Neural crest cell (in vitro differentiated cells): ENCODE data around the gene PSD4. TPM values are rescaled to one million over a fixed set of nuclear protein-coding genes. Genes with fewer than 3 reads are reported as not detected.

Source experiments
- DNase-seq: peaks from one replicate; pipeline ENCODE4 v3.0.0; 2021; ENCODE audit warnings: low read depth, mixed read lengths, low spot score
- H3K27ac Mint-ChIP-seq: one replicate; pipeline ENCODE4 v1.8.0; 2021; ENCODE audit warnings: mild to moderate bottlenecking, mixed read lengths; ENCODE audit not compliant: unreplicated experiment
- H3K27me3 Mint-ChIP-seq: 2 replicates; pipeline ENCODE4 v1.8.0; 2021; ENCODE audit warnings: low read depth, mild to moderate bottlenecking, mixed read lengths
- H3K36me3 Mint-ChIP-seq: 2 replicates; pipeline ENCODE4 v1.8.0; 2021; ENCODE audit warnings: low read depth, mild to moderate bottlenecking, mixed read lengths
- H3K4me1 Mint-ChIP-seq: 2 replicates; pipeline ENCODE4 v1.8.0; 2021; ENCODE audit warnings: mixed read lengths
- H3K4me3 Mint-ChIP-seq: one replicate; pipeline ENCODE4 v1.8.0; 2021; ENCODE audit warnings: mild to moderate bottlenecking, mixed read lengths
- H3K9me3 Mint-ChIP-seq: 2 replicates; pipeline ENCODE4 v1.8.0; 2021; ENCODE audit warnings: mixed read lengths
- CTCF ChIP-seq: fragments of 200-600 bp; sonication (generic); conservative IDR thresholded peaks from 2 replicates; pipeline ENCODE4 v1.5.0; 2021; ENCODE audit warnings: antibody characterized with exemption, mild to moderate bottlenecking
- total RNA-seq: library from RNA; stranded (reverse); gene quantifications from 2 replicates; pipeline ENCODE4 v1.2.1, GENCODE V29; 2021

Gene PSD4
- total RNA-seq, 1 donor from 2014 or later, result 2.9 TPM

GRCh38 chr2:113207021-113207420 lies 33.2 kb downstream of the PSD4 start:
- H3K4me1 Mint-ChIP-seq, result peaks cover 26% of the 10 kb centered on the region
- no peak overlapping the region for H3K27ac Mint-ChIP-seq
- no peak for DNase-seq
- no peaks in the 10 kb centered on the region for H3K36me3 Mint-ChIP-seq
- H3K9me3 Mint-ChIP-seq, result no peaks in the 10 kb centered on the region
- TF ChIP-seq CTCF, result no peak
- H3K4me3 Mint-ChIP-seq, result no peak overlapping the region
- no peaks in the 10 kb centered on the region for H3K27me3 Mint-ChIP-seq

- DNase-seq, result no peak
- Mint-ChIP-seq H3K4me1 (peaks cover 23% of the 10 kb centered on the region), H3K27me3 (no peaks in the 10 kb centered on the region), H3K9me3 (no peaks in the 10 kb centered on the region), H3K4me3 (no peak overlapping the region), H3K36me3 (no peaks in the 10 kb centered on the region), H3K27ac (no peak overlapping the region)
- TF ChIP-seq CTCF, result no peak
These were observed 34.6 kb downstream of the PSD4 start for GRCh38 chr2:113208396-113208795.

GRCh38 chr2:113209011-113209645 lies 35.4 kb downstream of the PSD4 start:
- no peak for DNase-seq
- no peak overlapping the region for H3K4me3 Mint-ChIP-seq
- peaks cover 20% of the 10 kb centered on the region for H3K4me1 Mint-ChIP-seq
- H3K27ac Mint-ChIP-seq, result no peak overlapping the region
- no peaks in the 10 kb centered on the region for H3K9me3 Mint-ChIP-seq
- TF ChIP-seq CTCF, result no peak
- no peaks in the 10 kb centered on the region for H3K36me3 Mint-ChIP-seq
- H3K27me3 Mint-ChIP-seq, result no peaks in the 10 kb centered on the region

GRCh38 chr2:113209646-113210171 lies 35.9 kb downstream of the PSD4 start:
- Mint-ChIP-seq H3K27me3 (no peaks in the 10 kb centered on the region), H3K4me3 (no peak overlapping the region), H3K4me1 (peaks cover 20% of the 10 kb centered on the region), H3K27ac (no peak overlapping the region), H3K9me3 (no peaks in the 10 kb centered on the region), H3K36me3 (no peaks in the 10 kb centered on the region)
- no peak for TF ChIP-seq CTCF
- no peak for DNase-seq

- Mint-ChIP-seq H3K36me3 (no peaks in the 10 kb centered on the region), H3K4me3 (no peak overlapping the region), H3K9me3 (no peaks in the 10 kb centered on the region), H3K27me3 (no peaks in the 10 kb centered on the region), H3K27ac (no peak overlapping the region), H3K4me1 (peaks cover 23% of the 10 kb centered on the region)
- TF ChIP-seq CTCF, result no peak
- no peak for DNase-seq
These were observed 37.7 kb downstream of the PSD4 start for GRCh38 chr2:113211226-113212105.
